GM21576 (cell line): ENCODE data around the gene MCIDAS.

ENCODE experiments used
- ATAC-seq: cut with Tn5 transposase; IDR thresholded peaks from one replicate; pipeline ENCODE4 v1.9.1; 2021; ENCODE audit warnings: mild to moderate bottlenecking, moderate library complexity; ENCODE audit not compliant: unreplicated experiment

The MCIDAS gene

DNA sequence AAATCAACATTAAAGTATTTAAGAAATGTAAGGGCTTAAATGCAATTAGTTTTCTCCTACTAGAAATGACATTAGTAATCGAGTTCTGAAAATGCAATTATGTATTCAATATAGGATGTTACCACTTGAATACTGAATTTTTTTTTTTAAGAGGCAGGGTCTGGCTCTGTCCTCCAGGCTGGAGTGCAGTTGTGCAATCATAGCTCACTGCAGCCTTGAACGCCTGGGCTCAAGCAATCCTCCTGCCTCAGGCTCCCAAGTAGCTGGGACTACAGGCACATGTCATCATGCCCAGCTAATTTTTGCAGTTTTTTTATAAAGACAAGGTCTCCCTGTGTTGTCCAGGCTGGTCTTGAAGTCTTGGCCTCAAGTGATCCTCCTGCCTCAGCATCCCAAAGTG lies 55.6 kb downstream of the MCIDAS start:
- no peak for ATAC-seq
